GM18861 (cell line): ENCODE results near the gene DIP2C.
"Not testable (repeated sequence)": the region's sequence is repeated elsewhere in the genome, so short reads cannot be mapped to it uniquely, and the experiment has no call there.

Source experiments
- ATAC-seq: cut with Tn5 transposase; IDR thresholded peaks from one replicate; pipeline ENCODE4 v1.9.1; 2021; ENCODE audit not compliant: unreplicated experiment

The DIP2C gene

GRCh38 chr10:615583-616152 is 73.8 kb downstream of the DIP2C start:
- ATAC-seq = no peak

GRCh38 chr10:614790-615582 is 74.5 kb downstream of the DIP2C start:
- no peak for ATAC-seq

DNA sequence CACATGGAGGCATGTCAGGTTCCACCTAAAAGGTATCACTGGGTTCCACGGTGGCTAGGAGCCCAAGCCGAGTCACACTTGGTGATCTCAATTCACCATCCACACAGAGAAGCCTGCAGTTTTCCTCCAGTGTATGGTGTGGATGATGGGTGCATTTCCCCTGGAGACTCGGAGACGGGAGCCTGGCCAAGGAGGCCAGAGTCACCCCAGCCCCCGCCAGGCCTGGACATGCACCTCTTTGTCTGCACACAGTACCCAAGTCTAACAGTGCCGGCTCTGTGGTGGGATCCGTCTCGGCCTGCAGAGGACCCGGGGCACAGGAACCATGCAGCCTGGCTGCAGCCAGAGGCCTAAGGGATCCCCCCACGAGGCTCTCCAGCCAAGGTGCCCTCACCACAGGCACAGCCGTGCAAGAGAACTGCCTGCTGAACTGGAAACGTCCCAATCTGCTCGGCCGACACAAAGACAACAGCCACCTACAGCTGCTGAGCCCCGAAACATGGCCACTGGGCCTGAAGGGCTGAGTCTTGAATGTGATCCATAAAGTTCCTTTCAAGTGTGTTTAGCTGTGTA is 75.2 kb downstream of the DIP2C start:
- ATAC-seq = no peak

DNA sequence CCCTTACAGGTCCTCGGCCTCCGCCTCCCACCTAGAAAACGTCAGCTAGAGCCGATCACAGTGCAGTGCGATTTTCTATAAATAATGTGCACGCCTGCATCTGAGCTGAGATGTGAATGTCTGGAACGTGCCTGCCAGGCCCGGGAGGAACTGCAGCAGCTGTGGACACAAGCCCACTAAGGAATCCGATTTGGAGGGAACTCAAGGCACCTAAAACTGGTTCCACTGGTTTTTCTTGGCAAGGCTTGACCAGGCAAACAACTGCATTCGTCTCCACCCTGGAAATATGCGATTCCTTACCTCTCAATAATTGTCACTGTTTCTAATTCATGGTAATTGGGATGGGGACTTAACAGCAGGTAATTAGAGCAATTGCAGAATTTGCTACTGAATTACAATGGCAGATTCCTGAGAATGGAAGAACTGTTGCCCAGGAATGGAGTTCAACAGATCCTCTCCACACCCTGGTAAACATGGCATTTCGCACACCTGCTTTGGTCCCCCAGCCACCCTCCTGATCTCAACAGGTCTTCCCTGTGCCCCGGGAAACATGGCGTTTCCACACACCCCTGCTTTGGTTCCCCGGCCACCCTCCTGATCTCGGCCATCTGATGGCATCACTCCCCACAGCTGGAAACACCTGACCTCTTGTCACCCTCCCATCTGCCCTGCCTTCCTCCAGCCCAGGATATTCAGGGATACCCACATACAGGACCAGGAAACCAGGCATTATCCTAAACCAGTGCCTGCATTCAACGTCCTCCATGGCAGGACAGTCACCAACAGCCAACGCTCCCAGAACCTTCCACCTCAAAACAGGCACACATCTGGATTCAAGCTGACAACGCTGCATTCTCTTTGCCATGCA is 76.0 kb downstream of the DIP2C start:
- no peak for ATAC-seq

DNA sequence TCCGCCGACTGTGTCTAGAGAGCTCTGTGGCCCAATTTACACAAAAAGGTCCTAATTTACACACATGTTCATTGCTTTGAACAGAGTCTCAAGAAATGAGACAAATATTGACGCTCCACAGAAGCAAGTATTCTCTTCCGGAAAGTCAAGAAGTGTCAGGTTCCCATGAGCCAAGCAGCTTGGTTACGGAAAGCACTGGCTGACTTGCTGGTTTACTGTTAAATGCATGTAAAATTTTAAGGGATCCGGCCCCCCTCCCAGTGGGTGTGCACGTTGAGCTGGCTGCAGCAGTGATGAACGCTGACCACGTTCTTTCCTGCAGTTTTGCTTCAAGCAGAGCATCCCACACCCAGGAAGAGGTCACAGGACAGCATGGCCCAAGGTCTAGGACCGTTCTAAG is 76.8 kb downstream of the DIP2C start:
- no peak for ATAC-seq

DNA sequence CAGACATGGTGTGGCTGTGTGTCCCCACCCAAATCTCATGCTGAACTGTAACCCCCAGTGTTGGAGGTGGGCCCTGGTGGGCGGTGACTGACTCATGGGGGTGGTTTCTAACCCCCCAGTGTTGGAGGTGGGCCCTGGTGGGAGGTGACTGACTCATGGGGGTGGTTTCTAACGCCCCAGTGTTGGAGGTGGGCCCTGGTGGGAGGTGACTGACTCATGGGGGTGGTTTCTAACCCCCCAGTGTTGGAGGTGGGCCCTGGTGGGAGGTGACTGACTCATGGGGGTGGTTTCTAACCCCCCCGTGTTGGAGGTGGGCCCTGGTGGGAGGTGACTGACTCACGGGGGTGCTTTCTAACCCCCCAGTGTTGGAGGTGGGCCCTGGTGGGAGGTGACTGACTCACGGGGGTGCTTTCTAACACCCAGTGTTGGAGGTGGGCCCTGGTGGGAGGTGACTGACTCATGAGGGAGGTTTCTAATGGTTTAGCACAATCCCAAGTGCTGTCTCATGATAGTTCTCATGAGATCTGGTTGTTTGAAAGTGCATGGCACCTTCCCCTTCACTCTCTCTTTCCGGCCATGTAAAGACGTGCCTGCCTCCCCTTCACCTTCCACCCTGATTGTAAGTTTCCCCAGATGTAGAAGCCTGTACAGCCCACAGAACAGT is 78.7 kb downstream of the DIP2C start:
- ATAC-seq = not testable (repeated sequence)

DNA sequence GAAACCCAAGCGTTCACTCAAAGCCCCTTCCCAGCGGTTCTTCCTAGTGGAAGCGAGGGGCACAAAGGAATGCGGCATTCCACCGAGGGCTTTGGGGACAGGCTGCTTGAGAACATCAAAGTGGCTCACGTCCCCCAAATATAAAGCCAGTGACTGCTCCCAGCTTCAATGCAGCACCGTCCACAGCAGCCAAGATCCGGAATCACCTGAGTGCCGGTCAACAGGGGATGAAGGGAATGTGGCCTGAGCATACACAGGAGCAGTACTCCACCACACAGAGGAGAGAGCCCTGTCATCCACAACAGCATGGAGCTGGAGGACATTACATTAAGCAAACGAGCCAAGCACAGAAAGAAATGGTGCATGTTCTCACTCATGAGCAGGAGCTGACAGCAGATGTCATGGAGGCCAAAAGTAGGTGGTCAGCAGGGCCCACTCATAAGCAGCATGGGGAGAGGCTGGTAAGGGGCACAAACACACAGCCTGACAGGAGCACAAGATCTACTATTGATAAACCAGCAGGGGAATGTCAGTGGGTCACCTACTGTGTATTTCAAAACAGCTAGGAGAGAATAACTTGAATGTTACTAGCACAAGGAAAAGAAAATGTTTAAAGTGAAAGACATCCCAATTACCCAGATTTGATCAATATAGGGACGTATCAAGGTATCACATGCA is 79.5 kb downstream of the DIP2C start:
- no peak for ATAC-seq

- ATAC-seq = no peak
Observed at GRCh38 chr10:609262-609658, 80.2 kb downstream of the DIP2C start.

GRCh38 chr10:608331-609261 is 80.9 kb downstream of the DIP2C start:
- ATAC-seq = no peak

GRCh38 chr10:607545-608185 is 81.8 kb downstream of the DIP2C start:
- ATAC-seq = no peak

DNA sequence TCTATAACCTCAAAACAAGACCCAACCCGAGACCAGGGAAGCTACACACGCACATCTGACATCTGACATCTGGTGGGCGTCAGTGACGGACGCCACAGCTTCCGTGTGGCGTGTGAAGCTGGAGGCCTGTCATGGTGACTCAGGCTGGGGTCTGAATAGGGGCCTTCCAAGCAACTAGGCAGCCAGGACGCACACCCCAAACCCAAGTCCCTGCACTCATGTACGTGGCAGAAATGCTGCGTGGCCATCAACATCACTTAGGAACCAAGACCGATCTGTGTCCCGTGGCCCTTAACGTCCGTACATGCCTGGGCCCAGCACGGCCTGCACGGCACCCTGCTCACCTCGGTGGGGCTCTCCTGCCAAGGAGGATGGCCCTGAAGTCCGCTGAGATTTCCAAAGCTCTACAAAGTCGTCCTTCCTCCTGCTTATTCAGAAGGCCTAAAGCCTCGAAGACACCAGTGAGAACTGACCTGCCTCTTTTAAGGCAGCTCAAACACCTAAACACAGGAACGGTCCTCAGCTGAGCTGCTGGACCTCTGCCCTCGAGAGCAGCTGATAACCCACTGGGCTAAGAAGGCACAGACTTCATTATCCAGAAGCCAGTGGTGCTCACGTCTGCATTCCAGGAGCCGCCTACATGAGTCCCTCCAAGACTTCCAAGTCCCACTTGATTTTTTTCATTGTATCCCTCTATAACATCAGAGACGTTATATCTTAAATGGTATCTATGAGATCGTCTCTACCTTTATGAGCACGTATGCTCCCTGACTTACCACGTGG is 82.5 kb downstream of the DIP2C start:
- no peak for ATAC-seq

DNA sequence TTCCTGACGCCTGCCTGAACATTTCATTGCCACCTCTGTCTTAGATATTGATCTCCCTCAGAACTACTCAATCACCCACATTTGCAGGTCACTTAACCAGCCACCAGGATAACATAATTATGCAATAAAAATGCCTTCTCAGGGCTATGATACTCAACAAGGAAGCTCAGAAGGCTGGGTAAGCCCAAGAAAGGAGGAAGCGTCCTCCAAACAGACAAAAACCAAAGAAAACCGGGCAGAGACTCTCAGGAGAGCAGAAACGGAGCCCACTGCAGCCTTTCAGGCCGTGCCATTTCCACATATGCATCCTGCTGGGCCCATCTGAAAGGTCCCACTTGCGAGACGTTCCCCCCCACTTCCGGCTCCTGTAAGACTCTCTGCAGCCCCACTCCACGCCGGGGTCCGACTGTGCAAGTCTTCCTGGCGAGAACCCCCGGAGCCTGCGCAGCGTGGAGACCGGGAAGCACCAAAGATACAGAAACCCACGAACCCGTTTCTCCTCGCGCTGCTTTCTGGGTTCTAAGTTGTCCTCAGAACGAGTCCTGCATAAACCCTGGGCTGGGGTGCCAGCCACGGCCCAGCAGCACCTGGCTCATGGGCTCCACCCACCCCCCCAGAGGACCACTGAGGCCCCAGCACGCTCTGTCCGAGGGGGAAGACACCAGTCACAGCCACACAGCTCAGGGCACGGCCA is 83.7 kb downstream of the DIP2C start:
- no peak for ATAC-seq

- ATAC-seq = no peak
Observed at GRCh38 chr10:604716-605631, 84.5 kb downstream of the DIP2C start.

DNA sequence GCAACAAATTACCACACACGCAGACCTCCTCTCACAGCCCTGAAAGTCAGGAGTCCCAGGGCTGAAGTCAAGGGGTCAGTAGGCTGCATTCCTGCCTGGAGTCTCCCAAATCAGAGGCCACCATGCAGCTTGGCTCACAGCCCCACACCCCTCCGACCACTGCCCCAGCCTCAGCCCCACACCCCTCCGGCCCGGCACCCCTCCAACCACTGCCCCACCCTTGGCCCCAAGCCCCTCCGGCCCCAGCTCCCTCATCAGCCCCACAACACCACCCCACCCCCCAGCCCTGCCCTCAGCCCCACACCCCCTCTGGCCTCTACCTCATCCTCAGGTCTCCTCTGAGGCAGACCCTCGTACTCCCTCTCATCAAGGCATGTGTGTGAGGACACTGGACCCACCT is 85.7 kb downstream of the DIP2C start:
- ATAC-seq = no peak

- no peak for ATAC-seq
Observed at GRCh38 chr10:602391-603005, 87.0 kb downstream of the DIP2C start.

DNA sequence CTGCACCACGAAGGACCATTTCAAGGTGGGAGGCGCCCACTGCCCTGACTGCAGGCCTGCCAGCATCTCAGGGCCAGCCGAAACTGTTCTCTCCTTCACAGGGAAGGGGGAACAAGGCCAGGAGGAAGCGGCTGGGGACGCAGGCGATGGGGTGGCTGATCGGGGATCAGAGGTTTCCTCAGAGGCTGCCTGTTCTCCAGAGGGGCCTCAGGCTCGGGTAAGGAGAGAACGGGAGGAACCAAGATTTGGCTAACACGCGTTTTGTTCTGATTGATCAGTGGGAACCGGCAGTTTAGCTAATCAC is 87.9 kb downstream of the DIP2C start:
- no peak for ATAC-seq
